HG03025 (cell line): ENCODE results near the gene DHPS.

Experiments used
- ATAC-seq: cut with Tn5 transposase; IDR thresholded peaks from one replicate; pipeline ENCODE4 v1.9.1; 2021; ENCODE audit warnings: mild to moderate bottlenecking, moderate library complexity; ENCODE audit not compliant: unreplicated experiment, low FRiP score

DHPS gene

GRCh38 chr19:12675940-12676339 lies 5.7 kb downstream of the DHPS start:
- ATAC-seq, result no peak

GRCh38 chr19:12675399-12675798 lies 6.3 kb downstream of the DHPS start:
- ATAC-seq, result no peak

- ATAC-seq, result no peak
These were observed 8.9 kb downstream of the DHPS start for GRCh38 chr19:12672744-12673143.

GRCh38 chr19:12670159-12670928 lies 11.3 kb downstream of the DHPS start:
- no peak for ATAC-seq

- ATAC-seq, result no peak
These were observed 12.2 kb downstream of the DHPS start for GRCh38 chr19:12669270-12670158.

GRCh38 chr19:12668932-12669269 lies 12.8 kb downstream of the DHPS start:
- no peak for ATAC-seq

- no peak for ATAC-seq
These were observed 13.3 kb downstream of the DHPS start for GRCh38 chr19:12668346-12668745.

GRCh38 chr19:12667731-12668302 lies 13.9 kb downstream of the DHPS start:
- no peak for ATAC-seq

GRCh38 chr19:12666265-12667048 lies 15.2 kb downstream of the DHPS start, which contains the start of the genes MAN2B1 and WDR83:
Gene MAN2B1, minus strand, starts transcription at chr19:12666742. Its CDS starts 41 bp downstream, at chr19:12666701.
Gene WDR83, plus strand, starts transcription at chr19:12666807. Its CDS starts 2,984 bp downstream, at chr19:12669791.
- peak; percentile 43 for ATAC-seq

GRCh38 chr19:12665671-12666264 lies 15.9 kb downstream of the DHPS start:
- ATAC-seq, result no peak

- ATAC-seq, result no peak
These were observed 16.5 kb downstream of the DHPS start for GRCh38 chr19:12665281-12665573.

GRCh38 chr19:12664406-12665280 lies 17.0 kb downstream of the DHPS start:
- no peak for ATAC-seq

GRCh38 chr19:12660980-12661379 lies 20.7 kb downstream of the DHPS start:
- ATAC-seq, result no peak

- no peak for ATAC-seq
These were observed 23.7 kb downstream of the DHPS start for GRCh38 chr19:12657966-12658365.

GRCh38 chr19:12656899-12657571 lies 24.6 kb downstream of the DHPS start:
- ATAC-seq, result no peak

GRCh38 chr19:12655546-12655945 lies 26.1 kb downstream of the DHPS start:
- ATAC-seq, result no peak

- ATAC-seq, result no peak
These were observed 29.5 kb downstream of the DHPS start for GRCh38 chr19:12652219-12652618.

- no peak for ATAC-seq
These were observed 31.7 kb downstream of the DHPS start for GRCh38 chr19:12649941-12650340.

GRCh38 chr19:12648088-12648487 lies 33.6 kb downstream of the DHPS start:
- no peak for ATAC-seq
